ENCODE measurements around the gene PITPNM1.
"Not testable (repeated sequence)": the region's sequence is repeated elsewhere in the genome, so short reads cannot be mapped to it uniquely, and the experiment has no call there.

The PITPNM1 gene

GRCh38 chr11:67486481-67487195 lies 18.5 kb downstream of the PITPNM1 start:
- peak; percentile 66 for DNase-seq

GRCh38 chr11:67485873-67486361 lies 19.2 kb downstream of the PITPNM1 start:
- peak; percentile 81 for DNase-seq

GRCh38 chr11:67484847-67485311 lies 20.3 kb downstream of the PITPNM1 start:
- DNase-seq: peak; percentile 84

- peak; percentile 60 for DNase-seq
These were observed 21.1 kb downstream of the PITPNM1 start for GRCh38 chr11:67483831-67484665.

- peak; percentile 98 for DNase-seq
These were observed 22.1 kb downstream of the PITPNM1 start, which contains the start of gene AIP for GRCh38 chr11:67482827-67483798. AIP (plus strand) TSS chr11:67483026; CDS start chr11:67483159, 133 bp downstream.

- no peak for DNase-seq
These were observed 22.8 kb downstream of the PITPNM1 start for GRCh38 chr11:67482275-67482826.

GRCh38 chr11:67477344-67478050 lies 27.7 kb downstream of the PITPNM1 start:
- DNase-seq: not testable (repeated sequence)

GRCh38 chr11:67476692-67477091 lies 28.5 kb downstream of the PITPNM1 start:
- DNase-seq: not testable (repeated sequence)

- DNase-seq: no peak
These were observed 32.3 kb downstream of the PITPNM1 start for GRCh38 chr11:67472882-67473281.

GRCh38 chr11:67470337-67471002 lies 34.7 kb downstream of the PITPNM1 start:
- no peak for DNase-seq

GRCh38 chr11:67469508-67469811 lies 35.7 kb downstream of the PITPNM1 start:
- DNase-seq: no peak

GRCh38 chr11:67468759-67469507 lies 36.2 kb downstream of the PITPNM1 start, which contains the start of gene TMEM134:
TMEM134 (minus strand) TSS chr11:67469251; CDS start chr11:67469192, 59 bp downstream.
- DNase-seq: peak; percentile 94

- DNase-seq: no peak
These were observed 36.8 kb downstream of the PITPNM1 start for GRCh38 chr11:67468456-67468758.

GRCh38 chr11:67468056-67468455 lies 37.1 kb downstream of the PITPNM1 start:
- peak; percentile 54 for DNase-seq

- DNase-seq: no peak
These were observed 38.0 kb downstream of the PITPNM1 start for GRCh38 chr11:67466962-67467771.

GRCh38 chr11:67466367-67466766 lies 38.8 kb downstream of the PITPNM1 start:
- no peak for DNase-seq

- not testable (repeated sequence) for DNase-seq
These were observed 39.6 kb downstream of the PITPNM1 start for GRCh38 chr11:67465530-67465929.

- DNase-seq: no peak
These were observed 40.0 kb downstream of the PITPNM1 start for GRCh38 chr11:67465189-67465510.

- DNase-seq: peak; percentile 95
These were observed 40.6 kb downstream of the PITPNM1 start for GRCh38 chr11:67464411-67465188.
